HG02678 (cell line): ENCODE data around the gene TERT.
"Not testable (repeated sequence)": the region's sequence is repeated elsewhere in the genome, so short reads cannot be mapped to it uniquely, and the experiment has no call there.

Source experiments
- ATAC-seq: cut with Tn5 transposase; IDR thresholded peaks from one replicate; pipeline ENCODE4 v1.9.1; 2021; ENCODE audit warnings: mild to moderate bottlenecking, moderate library complexity; ENCODE audit not compliant: unreplicated experiment

TERT gene

DNA sequence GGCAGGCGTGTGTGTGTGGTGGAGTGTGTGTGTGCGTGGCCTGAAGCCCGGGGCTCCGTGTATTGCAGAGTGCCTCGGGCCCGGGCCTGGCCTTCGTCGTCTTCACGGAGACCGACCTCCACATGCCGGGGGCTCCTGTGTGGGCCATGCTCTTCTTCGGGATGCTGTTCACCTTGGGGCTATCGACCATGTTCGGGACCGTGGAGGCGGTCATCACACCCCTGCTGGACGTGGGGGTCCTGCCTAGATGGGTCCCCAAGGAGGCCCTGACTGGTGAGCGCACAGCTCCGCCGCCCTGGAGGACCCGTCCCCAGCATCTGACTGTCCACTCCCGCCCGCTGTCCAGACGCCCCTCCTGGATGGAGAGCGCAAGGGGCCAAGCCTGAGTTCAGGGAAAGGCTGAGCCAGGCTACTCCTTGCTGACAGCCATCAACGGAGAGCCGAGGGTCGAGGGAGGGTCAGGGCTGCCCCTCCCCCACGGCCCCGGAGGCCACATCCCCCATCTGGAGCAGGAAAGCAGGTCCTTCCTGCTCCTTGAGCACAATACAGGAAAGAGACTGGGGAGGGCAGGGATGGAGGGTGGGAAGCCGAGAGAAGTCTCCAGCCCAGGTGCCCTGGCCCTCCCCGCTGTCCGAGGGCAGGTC is 51.3 kb downstream of the TERT start:
- ATAC-seq: no peak

DNA sequence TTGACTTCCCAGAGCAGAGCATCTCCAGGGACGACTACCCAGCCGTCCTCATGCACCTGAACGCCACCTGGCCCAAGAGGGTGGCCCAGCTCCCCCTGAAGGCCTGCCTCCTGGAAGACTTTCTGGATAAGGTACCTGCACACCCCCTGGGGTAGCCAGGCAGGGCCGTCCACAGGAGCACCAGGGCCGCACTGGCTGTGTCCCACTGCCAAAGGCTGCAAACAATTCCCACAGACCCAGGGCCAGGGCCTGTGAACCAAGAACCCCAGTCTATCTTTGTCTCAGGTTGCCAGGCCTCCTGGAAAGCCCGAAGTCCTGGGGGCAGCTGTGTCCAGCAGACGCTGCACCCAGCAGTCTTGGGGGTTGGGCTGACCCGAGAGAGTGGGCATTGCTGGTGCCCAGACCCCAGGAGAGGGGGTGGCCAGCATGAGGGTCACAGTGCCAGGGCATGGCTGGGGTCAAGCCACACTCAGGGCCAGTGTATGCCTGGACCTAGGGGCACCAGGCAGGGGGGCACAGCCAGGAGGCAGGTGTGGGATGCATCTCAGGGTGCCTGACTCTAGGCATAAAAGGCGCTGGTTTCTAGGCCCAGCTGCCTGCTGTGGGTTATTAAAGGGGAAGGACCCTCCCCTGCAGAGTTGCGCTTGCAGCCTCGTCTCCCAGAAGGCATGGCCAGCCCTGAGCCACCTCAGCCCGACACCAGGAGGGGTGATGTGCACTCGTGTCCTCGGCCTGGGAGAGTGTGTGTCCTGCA is 52.0 kb downstream of the TERT start:
- no peak for ATAC-seq

DNA sequence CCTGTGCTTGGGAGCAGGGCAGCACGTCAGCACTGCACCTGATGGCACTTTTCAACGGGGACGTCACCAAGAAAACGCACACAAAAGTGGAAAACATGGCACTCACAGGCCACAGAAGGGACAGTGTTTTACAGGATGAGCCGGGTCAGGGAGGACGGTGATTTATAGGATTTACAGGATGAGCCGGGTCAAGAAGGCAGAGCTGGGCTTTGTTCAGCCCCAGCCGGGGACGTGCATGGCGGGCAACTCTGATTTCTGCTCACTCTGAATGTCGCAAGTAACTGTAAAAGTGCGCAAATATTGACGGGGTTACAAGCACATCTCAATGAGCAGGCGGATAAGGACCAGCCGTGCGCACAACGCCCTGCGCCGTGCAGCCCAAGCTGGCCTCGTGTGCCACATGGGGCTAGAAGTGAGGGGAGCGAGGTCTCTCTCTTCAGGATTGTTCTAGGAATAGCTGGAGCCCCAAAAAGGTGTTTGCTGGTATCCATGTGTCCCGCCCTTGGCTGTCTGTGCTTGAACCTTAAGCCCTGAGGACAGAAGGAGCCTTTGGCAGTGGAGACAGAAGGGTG is 53.3 kb downstream of the TERT start:
- no peak for ATAC-seq

DNA sequence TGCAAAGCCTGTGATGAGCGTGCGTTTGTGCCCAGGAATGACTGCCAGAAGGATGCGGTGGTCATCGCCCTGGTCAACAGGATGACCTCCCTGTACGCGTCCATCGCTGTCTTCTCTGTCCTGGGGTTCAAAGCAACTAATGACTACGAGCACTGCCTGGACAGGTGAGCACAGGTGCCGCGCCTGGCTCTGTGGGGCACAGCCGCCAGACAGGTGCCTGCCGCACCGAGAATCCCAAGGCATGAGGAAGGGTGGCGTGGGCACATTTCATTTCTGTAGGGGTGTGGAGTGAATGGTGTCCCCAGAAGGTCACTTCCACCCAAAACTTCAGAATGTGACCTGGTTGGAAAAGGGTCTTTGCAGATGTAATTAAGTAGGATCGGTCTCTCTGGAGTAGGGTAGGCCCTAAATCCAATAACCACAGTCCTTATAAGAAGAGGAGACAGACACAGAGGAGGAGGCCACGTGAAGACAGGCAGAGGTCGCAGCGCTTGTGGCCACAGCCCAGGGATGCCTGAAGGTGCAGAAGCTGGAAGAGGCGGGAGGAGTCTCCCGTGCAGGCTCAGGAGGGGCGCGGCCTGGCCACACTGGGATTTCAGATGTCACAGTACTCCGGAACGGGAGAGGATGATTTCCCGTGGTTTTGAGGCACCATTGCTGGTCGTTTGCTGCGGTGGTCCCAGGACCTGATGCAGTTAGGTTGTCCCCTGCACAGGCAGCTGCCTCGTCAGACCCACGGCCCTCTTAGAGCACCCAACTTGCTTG is 54.2 kb downstream of the TERT start:
- no peak for ATAC-seq

DNA sequence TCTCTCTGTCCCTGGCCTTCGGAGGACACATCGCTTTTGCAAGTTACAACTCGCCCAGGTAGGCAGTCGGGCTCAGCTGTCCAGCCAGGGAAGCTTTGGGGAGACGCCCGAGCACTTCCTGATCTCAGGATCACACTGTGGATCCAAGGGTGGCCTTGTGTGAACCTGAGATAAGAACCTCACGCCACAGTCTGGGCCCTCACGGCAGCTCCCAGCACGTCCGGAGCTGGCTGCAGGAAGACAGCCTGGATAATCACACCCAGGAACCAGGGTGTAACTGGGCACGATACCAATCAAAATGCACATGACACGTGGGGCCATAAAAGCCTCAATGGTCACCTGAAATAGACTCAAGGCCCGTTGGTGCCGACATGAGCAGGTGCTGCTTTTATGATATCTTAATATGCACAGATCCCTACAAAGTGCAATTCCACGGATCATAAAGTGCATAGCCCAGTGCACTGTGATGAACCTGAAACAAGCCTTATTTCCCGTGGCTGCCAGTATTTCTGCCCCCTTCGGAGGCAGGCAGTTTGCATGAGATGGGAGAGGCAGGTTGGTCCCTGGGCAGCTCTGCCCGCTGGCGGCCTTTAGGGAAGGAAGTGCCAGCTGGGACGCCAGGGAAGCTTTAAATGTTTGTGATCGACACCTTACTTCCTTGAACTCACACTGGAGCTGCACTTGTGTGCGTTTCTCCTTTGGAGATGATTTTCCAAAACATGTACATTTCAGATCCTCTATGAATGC is 55.2 kb downstream of the TERT start:
- no peak for ATAC-seq

DNA sequence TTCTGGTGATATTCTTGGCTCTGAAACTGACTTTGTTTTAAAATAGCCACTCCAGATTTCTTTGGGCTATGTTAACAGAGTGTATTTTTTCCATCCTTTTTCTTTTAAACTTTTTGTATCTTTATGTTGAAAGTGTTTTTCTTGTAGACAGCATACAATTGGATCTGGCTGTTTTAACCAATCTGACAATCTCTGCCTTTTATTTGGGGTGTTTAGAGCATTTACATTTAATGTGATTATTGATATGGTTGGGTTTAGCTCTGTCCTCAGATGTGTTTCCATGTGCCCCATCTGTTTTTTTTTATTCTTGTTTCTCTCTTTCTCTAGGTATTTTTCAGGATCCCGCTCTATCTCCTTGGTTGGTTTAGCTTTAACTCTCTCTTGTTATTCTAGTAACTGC is 59.0 kb downstream of the TERT start:
- ATAC-seq: no peak

DNA sequence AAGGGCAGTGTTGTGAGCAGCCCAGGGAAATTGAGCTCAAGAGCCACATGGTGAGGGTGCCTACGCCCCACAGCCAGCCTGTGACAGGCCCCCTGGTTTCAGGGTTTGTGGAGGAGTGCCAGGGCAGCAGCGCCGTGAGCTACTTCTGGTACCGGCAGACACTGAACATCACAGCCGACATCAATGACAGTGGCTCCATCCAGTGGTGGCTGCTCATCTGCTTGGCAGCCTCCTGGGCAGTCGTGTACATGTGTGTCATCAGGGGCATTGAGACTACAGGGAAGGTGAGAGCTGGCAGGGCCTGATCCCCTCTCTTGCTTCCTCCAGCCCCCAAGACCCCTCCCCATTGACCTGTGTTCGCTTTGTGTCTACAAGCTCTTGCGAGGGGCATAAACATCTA is 59.5 kb downstream of the TERT start:
- ATAC-seq: no peak

DNA sequence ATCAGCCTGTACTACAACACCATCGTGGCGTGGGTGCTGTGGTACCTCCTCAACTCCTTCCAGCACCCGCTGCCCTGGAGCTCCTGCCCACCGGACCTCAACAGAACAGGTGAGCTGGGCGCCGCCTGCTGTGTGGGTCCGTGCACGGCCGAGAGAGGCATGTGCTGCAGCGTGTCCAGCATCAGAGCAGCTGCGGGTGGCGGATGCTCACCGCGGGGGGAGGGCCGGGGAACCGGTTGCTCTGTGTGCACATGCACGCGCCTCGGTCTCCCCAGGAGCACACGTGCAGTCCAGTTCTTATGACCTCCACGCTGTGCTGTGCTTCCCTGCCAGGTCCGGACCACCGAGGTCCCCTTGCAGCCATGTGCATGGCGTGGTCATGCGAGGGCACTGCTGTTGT is 62.1 kb downstream of the TERT start:
- ATAC-seq: no peak

DNA sequence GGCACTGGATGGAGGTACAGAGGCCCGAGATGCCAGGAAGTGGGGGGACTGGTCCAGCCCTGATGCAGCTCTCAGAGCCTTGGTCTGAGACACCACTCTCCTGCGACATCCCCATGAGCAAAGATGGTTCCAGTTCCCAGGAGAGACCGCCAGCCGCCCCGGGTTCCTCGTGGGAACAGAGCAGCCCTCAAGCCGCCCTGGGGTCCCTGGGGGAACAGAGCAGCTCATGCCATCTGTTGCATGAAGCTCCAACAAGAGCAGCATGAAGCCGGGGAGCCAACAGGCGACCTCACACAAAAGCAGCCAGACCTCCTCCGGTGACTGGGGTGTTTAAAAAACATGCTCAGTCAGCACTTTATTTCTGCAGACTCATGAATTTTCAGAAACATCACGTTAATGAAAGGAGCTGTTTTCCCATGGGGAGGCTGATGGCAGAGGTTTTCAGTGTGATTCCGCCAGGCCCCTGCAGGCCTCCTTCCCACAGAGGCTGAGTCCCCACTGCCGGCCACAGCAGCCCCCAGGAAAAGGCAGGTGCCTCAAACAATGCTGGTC is 63.4 kb downstream of the TERT start:
- no peak for ATAC-seq

DNA sequence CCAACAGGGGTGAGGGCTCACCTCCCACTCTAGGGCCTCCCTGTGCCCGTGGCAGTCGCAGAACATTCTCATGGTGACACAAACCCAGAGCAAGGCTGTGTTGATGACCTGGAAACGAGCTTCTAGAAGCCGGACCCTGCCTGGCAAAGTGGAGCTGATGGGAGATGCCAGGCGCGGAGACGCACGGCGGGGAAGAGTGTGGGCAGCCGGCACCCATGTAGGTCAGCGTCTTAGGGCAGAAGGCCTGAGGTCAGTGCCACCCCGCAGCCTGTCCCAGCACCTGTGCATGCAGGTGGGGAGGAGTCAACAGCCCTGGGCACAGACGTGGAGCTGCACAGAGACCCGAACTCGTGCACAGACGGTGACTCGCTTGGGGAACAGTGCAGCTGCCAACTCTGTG is 64.3 kb downstream of the TERT start:
- ATAC-seq: no peak

DNA sequence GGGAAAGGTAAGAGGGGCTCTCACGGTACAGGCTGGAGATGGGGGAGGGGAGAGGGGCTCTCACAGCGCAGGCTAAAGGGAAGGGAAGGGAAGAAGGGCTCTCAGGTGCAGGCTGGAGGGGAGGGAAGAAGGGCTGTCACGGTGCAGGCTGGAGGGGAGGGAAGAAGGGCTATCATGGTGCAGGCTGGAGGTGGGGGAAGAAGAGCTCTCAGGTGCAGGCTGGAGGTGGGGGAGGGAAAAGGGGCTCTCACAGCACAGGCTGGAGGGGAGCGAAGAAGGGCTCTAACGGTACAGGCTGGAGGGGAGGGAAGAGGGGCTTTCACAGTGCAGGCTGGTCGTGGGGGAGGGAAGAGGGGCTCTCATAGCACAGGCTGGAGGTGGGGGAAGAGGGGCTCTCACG is 65.0 kb downstream of the TERT start:
- ATAC-seq: no peak

DNA sequence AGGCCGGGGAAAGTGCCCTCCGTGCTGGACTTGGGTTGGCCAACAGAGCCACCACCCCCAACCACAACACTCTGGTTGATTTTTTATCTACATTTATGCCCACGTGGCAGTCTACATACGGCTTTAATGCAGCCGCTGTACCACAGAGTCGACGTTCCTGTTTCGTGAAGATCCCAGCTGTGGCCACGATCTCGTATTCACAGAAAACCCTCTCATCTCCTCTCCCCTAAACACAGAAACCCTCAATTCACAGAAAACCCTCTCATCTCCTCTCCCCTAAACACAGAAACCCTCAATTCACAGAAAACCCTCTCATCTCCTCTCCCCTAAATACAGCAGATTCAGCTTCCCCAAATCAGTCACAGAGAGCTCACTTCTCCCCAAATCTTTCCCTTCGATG is 65.8 kb downstream of the TERT start:
- ATAC-seq: not testable (repeated sequence)

DNA sequence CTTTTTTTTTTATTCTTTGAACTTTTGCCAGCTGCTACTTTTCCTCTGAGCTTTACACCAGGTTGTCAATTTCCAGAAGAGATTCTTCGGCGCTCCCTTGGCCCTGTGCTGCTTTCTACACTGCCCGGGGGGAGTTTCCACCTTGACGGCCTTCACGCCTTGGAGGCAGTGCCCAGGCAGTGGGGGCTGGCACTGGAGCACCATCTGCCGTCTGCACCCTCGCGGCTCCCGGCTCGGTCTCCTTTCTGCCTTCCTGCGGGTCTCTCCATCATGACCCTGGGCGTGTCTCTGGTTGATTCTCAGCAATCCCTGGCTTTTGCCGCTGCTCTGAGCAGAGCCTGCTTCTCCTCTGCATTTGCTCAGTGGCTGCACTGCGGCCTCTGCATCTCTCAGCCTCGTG is 66.7 kb downstream of the TERT start:
- no peak for ATAC-seq

DNA sequence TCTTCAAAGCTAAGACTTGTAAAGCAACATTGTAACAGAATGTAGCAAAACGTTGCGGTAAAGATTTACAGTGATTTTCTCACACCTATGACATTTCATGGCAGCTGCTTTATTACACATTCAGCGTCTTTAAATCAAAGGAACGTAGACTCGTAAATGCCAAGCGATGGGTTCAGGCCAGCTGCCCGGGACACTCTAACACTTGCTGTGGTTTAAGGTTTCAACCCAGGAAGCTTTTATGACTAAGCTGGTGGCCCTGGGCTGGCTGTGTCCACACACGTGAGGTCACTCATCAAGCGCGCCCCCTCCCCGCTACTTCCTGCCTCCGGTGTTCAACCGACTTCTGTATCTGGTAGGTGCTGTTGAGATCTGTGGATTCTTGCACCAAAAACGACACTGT is 67.2 kb downstream of the TERT start:
- no peak for ATAC-seq

DNA sequence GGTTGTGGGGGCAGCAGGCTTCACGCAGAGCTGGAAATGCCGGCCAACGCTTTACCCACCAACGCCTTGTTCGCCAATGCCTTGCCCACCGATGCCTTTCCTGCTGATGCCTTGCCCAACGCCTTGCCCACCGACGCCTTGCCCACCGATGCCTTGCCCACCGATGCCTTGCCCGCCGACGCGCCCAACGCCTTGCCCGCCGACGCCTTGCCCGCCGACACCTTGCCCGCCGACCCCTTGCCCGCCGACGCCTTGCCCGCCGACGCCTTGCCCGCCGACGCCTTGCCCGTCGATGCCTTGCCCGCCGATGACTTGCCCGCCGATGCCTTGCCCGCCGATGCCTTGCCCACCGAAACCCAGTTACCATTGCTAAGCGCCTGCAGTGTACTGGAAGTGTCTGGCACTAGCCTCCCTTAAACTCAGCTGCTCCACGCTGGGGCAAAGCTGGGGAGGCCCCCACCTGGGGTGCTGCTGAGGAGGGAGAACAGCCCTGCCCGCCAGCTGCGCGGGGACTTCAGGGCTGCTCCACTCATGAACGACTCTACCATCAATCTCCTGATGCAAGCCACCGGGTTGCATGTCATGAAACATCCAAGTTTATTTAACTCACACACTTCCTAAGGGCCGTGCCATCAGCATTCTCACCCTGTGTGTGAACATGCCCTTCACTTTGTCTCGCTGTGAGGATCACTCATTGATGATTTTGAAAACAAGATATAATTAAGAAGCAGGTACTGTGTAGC is 67.9 kb downstream of the TERT start:
- no peak for ATAC-seq

DNA sequence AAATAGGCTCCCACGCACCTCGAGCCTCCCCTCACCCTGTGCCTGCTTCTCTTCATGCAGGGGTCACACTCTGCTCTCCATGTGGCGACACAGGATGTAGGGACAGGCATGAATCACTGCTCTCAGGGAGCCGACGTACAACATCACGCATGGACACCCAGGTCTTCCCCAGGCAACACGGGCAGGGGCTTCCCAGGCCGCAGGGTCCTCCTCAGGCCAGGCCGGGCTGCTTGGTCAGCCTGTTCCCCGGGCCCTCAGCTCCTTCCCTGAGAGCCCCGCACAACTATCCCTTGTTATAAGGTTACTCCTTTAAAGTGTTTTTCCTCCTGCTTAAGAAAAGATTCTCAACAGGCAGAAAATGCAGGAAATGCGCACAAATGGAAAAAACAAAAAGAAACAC is 68.6 kb downstream of the TERT start:
- no peak for ATAC-seq

DNA sequence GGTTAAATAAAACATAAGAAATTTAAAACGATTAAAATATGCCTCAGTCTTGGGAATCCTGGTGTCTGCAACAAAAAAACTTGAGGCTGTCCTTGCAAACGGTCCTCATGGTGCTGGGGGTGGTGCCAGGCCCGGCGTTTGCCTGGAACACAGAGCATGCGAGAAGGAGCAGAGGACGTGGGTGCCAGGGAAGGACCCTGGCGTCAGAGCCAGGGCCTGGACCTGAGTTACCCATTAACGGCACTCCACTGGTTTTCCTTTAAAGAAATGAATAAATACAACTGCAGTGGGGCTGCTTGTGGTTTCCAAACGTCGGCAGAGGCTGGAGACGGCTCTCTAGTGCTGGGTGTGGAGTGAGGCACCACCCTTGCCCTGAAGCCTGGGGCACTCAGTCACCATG is 69.8 kb downstream of the TERT start, which contains the start of gene SLC6A18:
SLC6A18 (plus strand) TSS at position 301 of the 400 bp plus-strand sequence; CDS start at position 398, 97 bp downstream.
- no peak for ATAC-seq

DNA sequence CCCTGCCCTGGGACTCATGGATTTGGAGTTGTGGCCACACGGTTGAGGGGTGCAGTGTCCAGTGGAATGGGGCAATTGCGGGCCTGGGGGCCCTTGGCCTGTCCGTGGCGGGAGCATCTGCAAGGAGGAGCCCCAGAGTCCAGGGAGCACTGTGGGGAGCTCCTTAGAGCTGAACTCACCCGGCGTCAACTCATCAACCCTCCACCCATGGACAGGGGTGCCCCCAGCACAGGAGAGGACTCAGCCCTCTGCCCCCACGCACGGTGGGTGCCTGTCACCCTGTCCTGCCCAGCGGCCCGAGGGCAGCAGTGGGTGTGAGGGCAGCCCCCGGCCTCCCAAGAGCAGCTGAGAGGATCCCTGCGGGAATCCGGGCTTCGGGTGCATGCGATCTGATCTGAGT is 70.2 kb downstream of the TERT start:
- no peak for ATAC-seq

DNA sequence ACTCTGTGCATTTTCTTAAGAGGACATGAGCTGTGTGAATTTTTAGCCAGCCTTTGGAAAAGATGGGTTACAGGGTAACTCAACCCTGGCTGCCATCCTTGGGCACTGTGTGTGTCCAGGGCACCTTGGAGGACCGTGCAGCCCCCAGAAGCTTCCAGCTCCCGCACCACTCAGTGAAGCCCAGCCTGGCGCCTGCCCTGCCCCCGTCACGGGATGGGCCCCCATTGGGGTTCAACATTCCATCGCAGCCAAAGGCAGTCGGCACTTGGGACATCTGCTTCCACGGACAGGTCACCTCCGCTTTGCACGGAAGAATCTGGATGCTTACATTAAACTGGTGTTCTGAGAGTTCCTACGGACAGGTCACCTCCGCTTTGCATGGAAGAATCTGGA is 71.6 kb downstream of the TERT start:
- no peak for ATAC-seq
